ENCODE data around the gene EPB41L4A.

EPB41L4A gene

DNA sequence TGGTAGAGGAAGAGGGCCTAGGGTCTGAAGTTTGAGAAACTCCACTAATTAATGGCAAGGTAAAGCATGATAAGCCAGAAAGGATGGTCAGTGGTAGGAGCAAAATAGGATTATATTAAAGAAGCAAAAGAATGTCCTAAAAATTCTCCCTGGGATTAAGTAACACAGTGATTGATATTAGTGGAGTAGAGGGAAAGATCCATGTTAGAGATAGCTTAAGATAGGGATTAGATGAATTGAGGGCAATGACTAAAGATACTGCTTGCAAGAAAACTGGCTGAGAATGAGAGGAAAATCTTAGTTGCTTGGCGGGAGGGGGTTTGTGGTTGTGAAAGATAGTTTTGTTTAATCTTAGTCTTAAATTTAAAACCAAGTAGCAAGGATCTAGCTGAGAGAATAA, 255.6 kb downstream of the EPB41L4A start (continued):
- TF ChIP-seq, protein P1, sequence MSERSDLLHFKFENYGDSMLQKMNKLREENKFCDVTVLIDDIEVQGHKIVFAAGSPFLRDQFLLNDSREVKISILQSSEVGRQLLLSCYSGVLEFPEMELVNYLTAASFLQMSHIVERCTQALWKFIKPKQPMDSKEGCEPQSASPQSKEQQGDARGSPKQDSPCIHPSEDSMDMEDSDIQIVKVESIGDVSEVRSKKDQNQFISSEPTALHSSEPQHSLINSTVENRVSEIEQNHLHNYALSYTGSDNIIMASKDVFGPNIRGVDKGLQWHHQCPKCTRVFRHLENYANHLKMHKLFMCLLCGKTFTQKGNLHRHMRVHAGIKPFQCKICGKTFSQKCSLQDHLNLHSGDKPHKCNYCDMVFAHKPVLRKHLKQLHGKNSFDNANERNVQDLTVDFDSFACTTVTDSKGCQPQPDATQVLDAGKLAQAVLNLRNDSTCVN (tag by site-specific recombination; optimal IDR thresholded peaks at IDR 0.05) = no peak

DNA sequence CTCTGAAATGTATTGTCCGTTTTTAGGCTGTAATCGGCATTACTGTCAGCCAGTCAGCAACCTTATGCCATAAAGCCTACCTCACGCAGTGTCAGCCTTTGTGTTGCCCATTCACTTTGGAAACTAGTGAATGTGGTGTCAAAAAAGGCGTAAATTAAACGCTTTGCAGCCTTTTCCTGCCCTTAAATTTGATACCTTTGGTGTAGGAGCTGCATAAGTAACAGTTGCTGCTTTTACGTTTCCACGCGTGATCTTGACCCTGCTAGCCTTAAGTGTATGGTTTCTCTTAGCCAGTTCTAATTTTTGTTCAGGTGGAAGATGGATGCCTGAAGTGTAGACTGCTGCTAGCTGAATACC, 257.7 kb downstream of the EPB41L4A start:
- Histone ChIP-seq H3K9me3 (ENCODE audit: control insufficient read depth, insufficient read depth, low read depth, low read length) (no peaks in the 10 kb centered on the region), H3K36me3 (ENCODE audit: control insufficient read depth in 2 of 2, insufficient read depth in 1 of 2, low read length in 2 of 2) (peaks cover 33 to 51% of the 10 kb centered on the region in 2 experiments), H3K27ac (ENCODE audit: extremely low read depth, low read depth, low read length) (peak overlapping the region; percentile 75; the same call in 1 of the 2 replicates), H3K4me1 (ENCODE audit: control insufficient read depth, insufficient read depth, low read length) (peaks cover 5% of the 10 kb centered on the region), H3K4me3 (ENCODE audit: low read depth, low read length) (peak overlapping the region; percentile 90)
- ChIA-PET CTCF (interaction anchor here (0.7 to 2.8 kb wide), 7 partner anchors 9 to 900 kb away, joined by 3 to 16 read pairs (median 5); no protein-coding TSS in a partner anchor), POLR2A (interaction anchor here (0.6 to 1.7 kb wide), 3 partner anchors 258 to 629 kb away, joined by 4 to 23 read pairs (median 8); partner anchors contain the start of genes EPB41L4A and NREP)
- no peak for TF ChIP-seq ZBTB20 (tag by site-specific recombination; IDR thresholded peaks at IDR 0.05)
- TF ChIP-seq ZNF785 (tag by site-specific recombination; IDR thresholded peaks at IDR 0.05) = no peak
- no peak for TF ChIP-seq ZNF585B (tag by site-specific recombination; IDR thresholded peaks at IDR 0.05)
- no peak for TF ChIP-seq ZNF521 (tag by site-specific recombination; IDR thresholded peaks at IDR 0.05)
- TF ChIP-seq ZNF16 (tag by site-specific recombination; IDR thresholded peaks at IDR 0.05; ENCODE audit: low read depth) = no peak
- TF ChIP-seq ZNF561 (tag by site-specific recombination; IDR thresholded peaks at IDR 0.05; ENCODE audit: borderline replicate concordance) = no peak
- TF ChIP-seq ZNF792 (tag by site-specific recombination; IDR thresholded peaks at IDR 0.05) = no peak
- TF ChIP-seq ZIC2 (tag by site-specific recombination; IDR thresholded peaks at IDR 0.05) = no peak
- no peak for TF ChIP-seq ZNF654 (tag by site-specific recombination; IDR thresholded peaks at IDR 0.05; ENCODE audit: low read depth)
- no peak for TF ChIP-seq ZNF248 (tag by site-specific recombination; IDR thresholded peaks at IDR 0.05)
- TF ChIP-seq, protein P2, sequence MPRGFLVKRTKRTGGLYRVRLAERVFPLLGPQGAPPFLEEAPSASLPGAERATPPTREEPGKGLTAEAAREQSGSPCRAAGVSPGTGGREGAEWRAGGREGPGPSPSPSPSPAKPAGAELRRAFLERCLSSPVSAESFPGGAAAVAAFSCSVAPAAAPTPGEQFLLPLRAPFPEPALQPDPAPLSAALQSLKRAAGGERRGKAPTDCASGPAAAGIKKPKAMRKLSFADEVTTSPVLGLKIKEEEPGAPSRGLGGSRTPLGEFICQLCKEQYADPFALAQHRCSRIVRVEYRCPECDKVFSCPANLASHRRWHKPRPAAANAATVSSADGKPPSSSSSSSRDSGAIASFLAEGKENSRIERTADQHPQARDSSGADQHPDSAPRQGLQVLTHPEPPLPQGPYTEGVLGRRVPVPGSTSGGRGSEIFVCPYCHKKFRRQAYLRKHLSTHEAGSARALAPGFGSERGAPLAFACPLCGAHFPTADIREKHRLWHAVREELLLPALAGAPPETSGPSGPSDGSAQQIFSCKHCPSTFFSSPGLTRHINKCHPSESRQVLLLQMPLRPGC (tag by site-specific recombination; IDR thresholded peaks at IDR 0.05) = no peak
- TF ChIP-seq, protein P3, sequence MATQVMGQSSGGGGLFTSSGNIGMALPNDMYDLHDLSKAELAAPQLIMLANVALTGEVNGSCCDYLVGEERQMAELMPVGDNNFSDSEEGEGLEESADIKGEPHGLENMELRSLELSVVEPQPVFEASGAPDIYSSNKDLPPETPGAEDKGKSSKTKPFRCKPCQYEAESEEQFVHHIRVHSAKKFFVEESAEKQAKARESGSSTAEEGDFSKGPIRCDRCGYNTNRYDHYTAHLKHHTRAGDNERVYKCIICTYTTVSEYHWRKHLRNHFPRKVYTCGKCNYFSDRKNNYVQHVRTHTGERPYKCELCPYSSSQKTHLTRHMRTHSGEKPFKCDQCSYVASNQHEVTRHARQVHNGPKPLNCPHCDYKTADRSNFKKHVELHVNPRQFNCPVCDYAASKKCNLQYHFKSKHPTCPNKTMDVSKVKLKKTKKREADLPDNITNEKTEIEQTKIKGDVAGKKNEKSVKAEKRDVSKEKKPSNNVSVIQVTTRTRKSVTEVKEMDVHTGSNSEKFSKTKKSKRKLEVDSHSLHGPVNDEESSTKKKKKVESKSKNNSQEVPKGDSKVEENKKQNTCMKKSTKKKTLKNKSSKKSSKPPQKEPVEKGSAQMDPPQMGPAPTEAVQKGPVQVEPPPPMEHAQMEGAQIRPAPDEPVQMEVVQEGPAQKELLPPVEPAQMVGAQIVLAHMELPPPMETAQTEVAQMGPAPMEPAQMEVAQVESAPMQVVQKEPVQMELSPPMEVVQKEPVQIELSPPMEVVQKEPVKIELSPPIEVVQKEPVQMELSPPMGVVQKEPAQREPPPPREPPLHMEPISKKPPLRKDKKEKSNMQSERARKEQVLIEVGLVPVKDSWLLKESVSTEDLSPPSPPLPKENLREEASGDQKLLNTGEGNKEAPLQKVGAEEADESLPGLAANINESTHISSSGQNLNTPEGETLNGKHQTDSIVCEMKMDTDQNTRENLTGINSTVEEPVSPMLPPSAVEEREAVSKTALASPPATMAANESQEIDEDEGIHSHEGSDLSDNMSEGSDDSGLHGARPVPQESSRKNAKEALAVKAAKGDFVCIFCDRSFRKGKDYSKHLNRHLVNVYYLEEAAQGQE (tag by site-specific recombination; IDR thresholded peaks at IDR 0.05) = no peak
- TF ChIP-seq SCRT1 (tag by site-specific recombination; IDR thresholded peaks at IDR 0.05; ENCODE audit: borderline replicate concordance) = no peak
- TF ChIP-seq, protein P4, sequence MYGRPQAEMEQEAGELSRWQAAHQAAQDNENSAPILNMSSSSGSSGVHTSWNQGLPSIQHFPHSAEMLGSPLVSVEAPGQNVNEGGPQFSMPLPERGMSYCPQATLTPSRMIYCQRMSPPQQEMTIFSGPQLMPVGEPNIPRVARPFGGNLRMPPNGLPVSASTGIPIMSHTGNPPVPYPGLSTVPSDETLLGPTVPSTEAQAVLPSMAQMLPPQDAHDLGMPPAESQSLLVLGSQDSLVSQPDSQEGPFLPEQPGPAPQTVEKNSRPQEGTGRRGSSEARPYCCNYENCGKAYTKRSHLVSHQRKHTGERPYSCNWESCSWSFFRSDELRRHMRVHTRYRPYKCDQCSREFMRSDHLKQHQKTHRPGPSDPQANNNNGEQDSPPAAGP (tag by site-specific recombination; IDR thresholded peaks at IDR 0.05) = no peak
- no peak for TF ChIP-seq TRIM28 (IDR thresholded peaks at IDR 0.05; ENCODE audit: borderline replicate concordance, low read length)
- no peak for TF ChIP-seq SALL2 (tag by site-specific recombination; IDR thresholded peaks at IDR 0.05; ENCODE audit: borderline replicate concordance)
- no peak for TF ChIP-seq ZNF677 (tag by site-specific recombination; IDR thresholded peaks at IDR 0.05)

Data from HEK293 (cell line).